Measurements from ENCODE around the gene PIK3C2A. TPM values are rescaled to one million over a fixed set of nuclear protein-coding genes. Genes with fewer than 3 reads are reported as not detected.
A peak's percentile ranks its signal among the peaks of the same experiment; 100 is the strongest.

PIK3C2A gene
- total RNA-seq, 1 donor from 2014 or later: 84.6 TPM

DNA sequence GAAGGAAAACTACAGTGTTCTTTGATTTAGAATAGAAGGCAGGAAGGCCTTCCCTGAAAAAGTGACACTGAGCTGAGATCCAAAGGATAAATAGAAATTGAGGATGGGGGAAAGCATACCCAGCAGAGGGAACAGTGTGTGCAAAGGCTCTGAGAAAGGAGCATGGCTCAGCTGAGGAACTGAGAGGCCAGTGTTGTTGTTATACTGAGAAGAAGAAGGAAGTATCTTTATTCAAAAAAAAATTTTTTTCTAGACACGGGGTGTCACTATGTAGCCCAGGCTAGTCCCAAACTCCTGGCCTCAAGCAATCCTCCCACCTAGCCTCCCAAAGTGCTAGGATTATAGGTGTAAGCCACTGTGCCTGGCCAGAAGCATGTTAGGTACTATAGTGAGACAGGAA lies 3.5 kb upstream of the PIK3C2A start:
- TF ChIP-seq, protein P1, sequence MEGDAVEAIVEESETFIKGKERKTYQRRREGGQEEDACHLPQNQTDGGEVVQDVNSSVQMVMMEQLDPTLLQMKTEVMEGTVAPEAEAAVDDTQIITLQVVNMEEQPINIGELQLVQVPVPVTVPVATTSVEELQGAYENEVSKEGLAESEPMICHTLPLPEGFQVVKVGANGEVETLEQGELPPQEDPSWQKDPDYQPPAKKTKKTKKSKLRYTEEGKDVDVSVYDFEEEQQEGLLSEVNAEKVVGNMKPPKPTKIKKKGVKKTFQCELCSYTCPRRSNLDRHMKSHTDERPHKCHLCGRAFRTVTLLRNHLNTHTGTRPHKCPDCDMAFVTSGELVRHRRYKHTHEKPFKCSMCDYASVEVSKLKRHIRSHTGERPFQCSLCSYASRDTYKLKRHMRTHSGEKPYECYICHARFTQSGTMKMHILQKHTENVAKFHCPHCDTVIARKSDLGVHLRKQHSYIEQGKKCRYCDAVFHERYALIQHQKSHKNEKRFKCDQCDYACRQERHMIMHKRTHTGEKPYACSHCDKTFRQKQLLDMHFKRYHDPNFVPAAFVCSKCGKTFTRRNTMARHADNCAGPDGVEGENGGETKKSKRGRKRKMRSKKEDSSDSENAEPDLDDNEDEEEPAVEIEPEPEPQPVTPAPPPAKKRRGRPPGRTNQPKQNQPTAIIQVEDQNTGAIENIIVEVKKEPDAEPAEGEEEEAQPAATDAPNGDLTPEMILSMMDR (IDR thresholded peaks at IDR 0.05; ENCODE audit: unreplicated experiment): no peak
- peaks cover 11% of the 10 kb centered on the region for H3K27me3 Mint-ChIP-seq (ENCODE audit: unreplicated experiment)
- no peak for DNase-seq (ENCODE audit: low spot score)
- no peak overlapping the region for H3K27ac Mint-ChIP-seq (ENCODE audit: unreplicated experiment)
- H3K4me3 Mint-ChIP-seq (ENCODE audit: unreplicated experiment): no peak overlapping the region
- no peaks in the 10 kb centered on the region for H3K9me3 Mint-ChIP-seq (ENCODE audit: unreplicated experiment)
- peaks cover 10% of the 10 kb centered on the region for H3K36me3 Mint-ChIP-seq (ENCODE audit: low read depth, unreplicated experiment)
- peaks cover 31% of the 10 kb centered on the region for H3K4me1 Mint-ChIP-seq (ENCODE audit: unreplicated experiment)

DNA sequence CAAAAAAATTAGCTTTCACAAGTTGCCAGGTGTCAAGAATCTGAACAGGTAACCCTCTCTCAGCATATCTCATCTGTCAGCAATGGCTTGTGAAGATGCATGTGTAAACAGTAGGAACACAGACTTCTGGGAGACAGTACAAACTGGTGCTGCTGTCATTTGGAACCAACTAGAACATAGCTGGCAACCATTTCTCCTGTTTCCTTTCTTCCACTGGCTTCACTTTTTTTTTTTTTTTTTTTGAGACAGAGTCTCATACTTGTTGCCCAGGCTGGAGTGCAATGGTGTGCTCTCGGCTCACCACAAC lies 2.1 kb upstream of the PIK3C2A start:
- Mint-ChIP-seq H3K4me3 (ENCODE audit: unreplicated experiment) (no peak overlapping the region), H3K36me3 (ENCODE audit: low read depth, unreplicated experiment) (peaks cover 10% of the 10 kb centered on the region), H3K4me1 (ENCODE audit: unreplicated experiment) (peaks cover 28% of the 10 kb centered on the region), H3K9me3 (ENCODE audit: unreplicated experiment) (no peaks in the 10 kb centered on the region), H3K27ac (ENCODE audit: unreplicated experiment) (peak overlapping the region; percentile 93), H3K27me3 (ENCODE audit: unreplicated experiment) (peaks cover 11% of the 10 kb centered on the region)
- no peak for DNase-seq (ENCODE audit: low spot score)
- TF ChIP-seq, protein P1 (IDR thresholded peaks at IDR 0.05; ENCODE audit: unreplicated experiment): no peak

DNA sequence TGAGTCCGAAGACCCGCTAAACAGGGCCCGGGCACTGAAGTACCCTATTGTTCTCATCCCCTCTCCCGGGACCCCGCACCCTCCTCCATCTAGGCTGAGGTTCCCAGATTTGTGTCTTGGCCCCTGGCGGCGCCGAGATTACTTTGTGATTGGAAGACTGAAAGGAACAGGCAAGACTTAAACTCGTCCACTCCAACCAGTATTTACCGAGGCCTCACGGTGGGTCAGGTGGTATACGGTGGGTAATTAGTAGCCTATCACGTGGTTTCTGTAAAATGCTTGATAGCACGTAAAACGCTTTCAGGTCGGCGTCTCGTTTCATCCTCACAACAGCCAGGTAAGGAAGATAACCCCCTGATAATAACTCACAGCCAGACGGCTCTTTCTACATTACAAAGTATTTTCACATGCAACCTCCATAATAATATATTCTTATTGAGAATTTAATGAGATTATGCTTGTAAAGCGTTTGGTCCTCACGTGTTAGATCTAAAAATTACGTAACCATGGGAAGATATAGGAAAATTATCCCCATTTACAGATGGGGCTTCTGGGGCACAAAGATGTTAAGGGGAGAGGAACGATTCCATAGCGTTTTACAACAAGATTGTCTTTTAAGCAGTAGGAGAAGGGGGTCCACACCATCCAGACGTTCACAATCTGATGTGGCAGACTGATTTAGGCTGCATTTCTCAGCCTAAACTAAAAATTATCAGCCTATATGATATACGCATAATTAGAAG lies 642 bp upstream of the PIK3C2A start:
- peak overlapping the region; percentile 98 for H3K4me3 Mint-ChIP-seq (ENCODE audit: unreplicated experiment)
- no peaks in the 10 kb centered on the region for H3K9me3 Mint-ChIP-seq (ENCODE audit: unreplicated experiment)
- peak; percentile 63 for DNase-seq (ENCODE audit: low spot score)
- H3K36me3 Mint-ChIP-seq (ENCODE audit: low read depth, unreplicated experiment): peaks cover 10% of the 10 kb centered on the region
- peaks cover 11% of the 10 kb centered on the region for H3K27me3 Mint-ChIP-seq (ENCODE audit: unreplicated experiment)
- peaks cover 34% of the 10 kb centered on the region for H3K4me1 Mint-ChIP-seq (ENCODE audit: unreplicated experiment)
- TF ChIP-seq, protein P1 (IDR thresholded peaks at IDR 0.05; ENCODE audit: unreplicated experiment): no peak
- peak overlapping the region; percentile 93 for H3K27ac Mint-ChIP-seq (ENCODE audit: unreplicated experiment)

DNA sequence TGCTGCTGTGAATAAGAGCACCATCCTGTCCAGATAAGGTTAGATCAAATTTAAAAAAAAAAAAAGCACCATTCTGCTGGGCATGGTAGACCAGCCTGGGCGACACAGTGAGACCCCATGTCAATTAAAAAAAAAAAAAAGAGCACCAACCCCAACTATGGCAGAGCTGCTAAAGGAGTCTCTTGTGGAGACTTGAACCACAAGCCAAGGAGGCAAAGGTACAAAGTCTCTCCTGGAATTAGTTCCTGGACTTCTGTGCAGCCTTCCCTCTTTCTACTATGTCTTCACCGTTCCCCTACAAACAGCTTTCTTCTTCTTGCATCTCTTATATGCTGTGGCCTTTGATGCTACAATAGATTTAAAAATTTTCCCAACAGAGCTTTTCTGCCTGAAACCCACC lies 1.3 kb downstream of the PIK3C2A start:
- Mint-ChIP-seq H3K27ac (ENCODE audit: unreplicated experiment) (peak overlapping the region; percentile 90), H3K4me3 (ENCODE audit: unreplicated experiment) (peak overlapping the region; percentile 98), H3K9me3 (ENCODE audit: unreplicated experiment) (no peaks in the 10 kb centered on the region), H3K36me3 (ENCODE audit: low read depth, unreplicated experiment) (peaks cover 6% of the 10 kb centered on the region), H3K27me3 (ENCODE audit: unreplicated experiment) (peaks cover 11% of the 10 kb centered on the region), H3K4me1 (ENCODE audit: unreplicated experiment) (peaks cover 36% of the 10 kb centered on the region)
- DNase-seq (ENCODE audit: low spot score): no peak
- TF ChIP-seq, protein P1 (IDR thresholded peaks at IDR 0.05; ENCODE audit: unreplicated experiment): no peak

DNA sequence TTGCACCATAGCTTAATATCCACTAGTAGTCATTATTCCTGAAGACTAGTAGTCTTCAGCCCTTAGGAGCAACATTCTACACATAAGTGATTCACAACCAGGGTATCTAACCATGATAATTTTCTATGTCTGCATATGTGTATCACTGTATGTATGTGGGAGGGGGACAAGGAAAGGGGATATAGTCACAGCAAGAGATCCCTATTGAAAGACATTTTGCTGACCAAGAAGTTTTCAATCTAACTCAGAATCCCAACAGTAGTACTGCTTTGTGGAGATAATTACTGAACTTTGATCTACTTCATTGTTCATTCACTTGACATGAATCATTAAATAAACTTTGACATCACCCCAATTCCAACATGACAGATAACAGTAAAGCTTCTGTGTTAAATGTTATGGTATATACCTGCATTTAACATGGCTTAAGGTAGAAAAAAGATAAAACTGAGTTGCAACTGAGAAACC lies 10.3 kb downstream of the PIK3C2A start:
- no peak for DNase-seq (ENCODE audit: low spot score)
- Mint-ChIP-seq H3K4me1 (ENCODE audit: unreplicated experiment) (peaks cover 2% of the 10 kb centered on the region), H3K27ac (ENCODE audit: unreplicated experiment) (no peak overlapping the region), H3K36me3 (ENCODE audit: low read depth, unreplicated experiment) (peaks cover 4% of the 10 kb centered on the region), H3K9me3 (ENCODE audit: unreplicated experiment) (no peaks in the 10 kb centered on the region), H3K4me3 (ENCODE audit: unreplicated experiment) (no peak overlapping the region), H3K27me3 (ENCODE audit: unreplicated experiment) (peaks cover 1% of the 10 kb centered on the region)
- TF ChIP-seq, protein P1 (IDR thresholded peaks at IDR 0.05; ENCODE audit: unreplicated experiment): no peak

Measured in endothelial cell (in vitro differentiated cells).